Small intestine (tissue), 7 donors: ENCODE data around the gene RPS4Y1. TPM values are rescaled to one million over a fixed set of nuclear protein-coding genes. Genes with fewer than 3 reads are reported as not detected.
"Not testable (repeated sequence)": the region's sequence is repeated elsewhere in the genome, so short reads cannot be mapped to it uniquely, and the experiment has no call there.

Experiments
- DNase-seq, 2 donors: peaks; one replicate each; pipeline versions ENCODE4 v3.0.0 to v3.0.0-alpha.2; 2013
- FAIRE-seq: peaks from 2 replicates; lab custom pipeline; 2012; peaks lifted over from hg19 to GRCh38; lab: Jason Lieb, UNC
- H3K27ac ChIP-seq, 3 donors: one replicate each; pipeline ENCODE4 v1.5.1; 2013; ENCODE audit warnings: low read length in 2 of 3, mild to moderate bottlenecking in 2 of 3, control low read depth in 1 of 3, inconsistent platforms in 1 of 3, low read depth in 1 of 3, moderate library complexity in 1 of 3
- H3K27me3 ChIP-seq, 3 donors: one replicate each; pipeline ENCODE4 v1.6.1; 2013; ENCODE audit warnings: low read length in 3 of 3, inconsistent platforms in 1 of 3; ENCODE audit not compliant: control insufficient read depth in 3 of 3, insufficient read depth in 3 of 3
- H3K36me3 ChIP-seq, 3 donors: one replicate each; pipeline ENCODE4 v1.6.1; 2013; ENCODE audit warnings: low read length in 3 of 3, inconsistent platforms in 1 of 3, low read depth in 1 of 3, mild to moderate bottlenecking in 1 of 3, moderate library complexity in 1 of 3; ENCODE audit not compliant: control insufficient read depth in 3 of 3, insufficient read depth in 2 of 3
- H3K4me1 ChIP-seq, 3 donors: one replicate each; pipeline ENCODE4 v1.6.1; 2013; ENCODE audit warnings: low read length in 2 of 3, inconsistent platforms in 1 of 3, low read depth in 1 of 3, mild to moderate bottlenecking in 1 of 3, moderate library complexity in 1 of 3; ENCODE audit not compliant: control insufficient read depth in 3 of 3, insufficient read depth in 2 of 3
- H3K4me3 ChIP-seq, 3 donors: one replicate each; pipeline ENCODE4 v1.5.1; 2013; ENCODE audit warnings: low read length in 3 of 3, control low read depth in 1 of 3, inconsistent platforms in 1 of 3, low read depth in 1 of 3, mild to moderate bottlenecking in 1 of 3, moderate library complexity in 1 of 3
- H3K9me3 ChIP-seq, 2 donors: one replicate each; pipeline ENCODE4 v1.6.1; 2013; ENCODE audit warnings: low read depth in 1 of 2, low read length in 1 of 2; ENCODE audit not compliant: control insufficient read depth in 2 of 2, insufficient read depth in 1 of 2
- WGBS, 3 donors: extraction: QIAGEN DNeasy Blood & Tissue Kit; methylation state at CpG; one replicate each; pipeline ENCODE4 v1.1.7; 2013; 5-methylcytosine and 5-hydroxymethylcytosine counted together
- polyA plus RNA-seq, 4 donors: library from polyadenylated mRNA; stranded (reverse) in 3 of 4; unstranded in 1 of 4; fragments of 200-250 nt in 3 of 4; fragments of 120-200 nt in 1 of 4; gene quantifications; one replicate each; pipeline versions ENCODE4 v1.2.1 to v1.2.3, GENCODE V29; 2013
- donor health status: healthy with polysubstance abuse.
- donor health status: control.
- donor health status: control.
- donor health status: Bipolar disorder and iron deficiency.
- donor health status: healthy.

Gene RPS4Y1
- polyA plus RNA-seq, 4 donors, result 8.9 to 630 (median 366) TPM

DNA sequence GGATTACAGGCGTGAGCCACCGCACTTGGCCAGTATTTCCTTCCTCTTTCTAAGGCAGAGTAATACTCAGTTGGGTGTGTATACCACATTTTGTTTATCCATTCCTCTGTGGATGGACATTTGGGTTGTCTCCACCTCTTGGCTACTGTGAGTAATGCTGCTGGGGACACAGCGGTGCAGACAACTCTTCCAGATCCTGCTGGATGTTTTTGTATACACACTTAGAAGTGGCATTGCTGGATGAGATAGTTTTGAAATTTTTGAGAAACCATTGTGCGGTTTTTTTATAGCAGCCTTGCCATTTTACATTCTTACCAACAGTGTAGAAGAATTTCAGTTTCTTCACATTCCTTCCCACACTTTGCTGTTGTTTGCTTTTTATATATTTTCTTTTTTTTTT is 16.3 kb downstream of the RPS4Y1 start:
- H3K9me3 ChIP-seq, result no peaks in the 10 kb centered on the region
- no peak overlapping the region for H3K4me3 ChIP-seq
- no peaks in the 10 kb centered on the region for H3K4me1 ChIP-seq
- no peaks in the 10 kb centered on the region for H3K27me3 ChIP-seq
- H3K36me3 ChIP-seq, result peaks cover 0 to 26% (median 3%) of the 10 kb centered on the region in 3 donors
- WGBS, 3 donors, result 76 to 95% methylated on average over 4 of the region's 4 CpGs; no CpG with 5 or more reads in 1 of the 3 donors
- no peak overlapping the region for H3K27ac ChIP-seq
- FAIRE-seq, result no peak
- no peak for DNase-seq

- peaks cover 0 to 21% (median 6%) of the 10 kb centered on the region in 3 donors for H3K36me3 ChIP-seq
- no peak for DNase-seq
- no peaks in the 10 kb centered on the region for H3K4me1 ChIP-seq
- no peaks in the 10 kb centered on the region for H3K9me3 ChIP-seq
- no peak for FAIRE-seq
- H3K27me3 ChIP-seq, result no peaks in the 10 kb centered on the region
- WGBS, 3 donors, result 76 to 84% methylated on average over 4 of the region's 4 CpGs; no CpG with 5 or more reads in 1 of the 3 donors
- no peak overlapping the region for H3K27ac ChIP-seq
- H3K4me3 ChIP-seq, result no peak overlapping the region
Measured at GRCh38 chrY:2859782-2860181, 18.4 kb downstream of the RPS4Y1 start.

DNA sequence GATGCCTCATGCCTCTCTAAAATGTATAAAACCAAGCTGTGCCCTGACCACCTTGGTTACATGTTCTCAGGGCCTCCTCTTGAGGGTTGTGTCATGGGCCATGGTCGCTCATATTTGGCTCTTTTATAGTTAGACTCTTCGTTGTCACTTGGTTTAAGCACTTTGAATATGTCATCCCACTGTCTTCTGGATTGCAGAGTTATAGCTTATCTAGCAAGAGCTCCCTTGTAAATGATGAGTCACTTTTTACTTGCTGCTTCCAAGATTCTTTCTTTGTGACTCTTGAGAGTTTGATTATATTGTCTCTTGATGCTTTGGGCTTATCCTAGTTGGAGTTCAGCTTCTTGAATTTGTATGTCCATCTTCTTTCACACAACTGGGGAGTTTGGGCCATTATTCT is 19.1 kb downstream of the RPS4Y1 start:
- WGBS, 3 donors, result 78 to 79% methylated on average over 2 of the region's 2 CpGs; no CpG with 5 or more reads in 1 of the 3 donors
- Histone ChIP-seq H3K9me3 (no peaks in the 10 kb centered on the region), H3K27ac (no peak overlapping the region), H3K4me3 (no peak overlapping the region), H3K36me3 (peaks cover 0 to 23% (median 9%) of the 10 kb centered on the region in 3 donors), H3K27me3 (no peaks in the 10 kb centered on the region), H3K4me1 (no peaks in the 10 kb centered on the region)
- FAIRE-seq (no peak), DNase-seq (no peak)

DNA sequence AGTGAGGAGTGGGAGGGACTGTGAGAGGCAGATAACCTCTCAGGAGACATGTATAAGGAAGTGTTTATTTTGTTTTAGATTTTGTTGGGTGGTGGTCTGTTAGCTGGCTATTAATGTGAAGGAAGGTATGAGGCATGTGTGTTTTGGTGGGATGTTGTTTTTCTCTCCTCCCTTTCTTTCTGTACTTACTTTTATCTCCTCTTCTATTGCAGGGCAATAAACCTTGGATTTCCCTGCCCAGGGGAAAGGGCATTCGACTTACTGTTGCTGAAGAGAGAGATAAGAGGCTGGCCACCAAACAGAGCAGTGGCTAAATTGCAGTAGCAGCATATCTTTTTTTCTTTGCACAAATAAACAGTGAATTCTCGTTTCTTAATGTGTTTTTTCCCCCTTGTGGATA is 25.2 kb downstream of the RPS4Y1 start:
- FAIRE-seq (no peak), DNase-seq (peak; percentile 47 to 69)
- no peak overlapping the region for H3K4me3 ChIP-seq
- no peaks in the 10 kb centered on the region for H3K4me1 ChIP-seq
- no peaks in the 10 kb centered on the region for H3K27me3 ChIP-seq
- 22 to 26% methylated on average over 2 of the region's 2 CpGs; no CpG with 5 or more reads in 1 of the 3 donors for WGBS, 3 donors
- no peak overlapping the region for H3K27ac ChIP-seq
- H3K9me3 ChIP-seq, result no peaks in the 10 kb centered on the region
- H3K36me3 ChIP-seq, result peaks cover 0 to 23% (median 6%) of the 10 kb centered on the region in 3 donors

- FAIRE-seq (no peak), DNase-seq (no peak)
- Histone ChIP-seq H3K27me3 (no peaks in the 10 kb centered on the region), H3K4me1 (no peaks in the 10 kb centered on the region), H3K9me3 (peaks cover 0 to 5% of the 10 kb centered on the region in 2 donors), H3K4me3 (no peak overlapping the region), H3K27ac (no peak overlapping the region), H3K36me3 (peaks cover 0 to 19% (median 6%) of the 10 kb centered on the region in 3 donors)
- 90 to 93% methylated on average over 7 to 8 of the region's 8 CpGs; no CpG with 5 or more reads in 1 of the 3 donors for WGBS, 3 donors
Measured at GRCh38 chrY:2867469-2867868, 26.1 kb downstream of the RPS4Y1 start.

DNA sequence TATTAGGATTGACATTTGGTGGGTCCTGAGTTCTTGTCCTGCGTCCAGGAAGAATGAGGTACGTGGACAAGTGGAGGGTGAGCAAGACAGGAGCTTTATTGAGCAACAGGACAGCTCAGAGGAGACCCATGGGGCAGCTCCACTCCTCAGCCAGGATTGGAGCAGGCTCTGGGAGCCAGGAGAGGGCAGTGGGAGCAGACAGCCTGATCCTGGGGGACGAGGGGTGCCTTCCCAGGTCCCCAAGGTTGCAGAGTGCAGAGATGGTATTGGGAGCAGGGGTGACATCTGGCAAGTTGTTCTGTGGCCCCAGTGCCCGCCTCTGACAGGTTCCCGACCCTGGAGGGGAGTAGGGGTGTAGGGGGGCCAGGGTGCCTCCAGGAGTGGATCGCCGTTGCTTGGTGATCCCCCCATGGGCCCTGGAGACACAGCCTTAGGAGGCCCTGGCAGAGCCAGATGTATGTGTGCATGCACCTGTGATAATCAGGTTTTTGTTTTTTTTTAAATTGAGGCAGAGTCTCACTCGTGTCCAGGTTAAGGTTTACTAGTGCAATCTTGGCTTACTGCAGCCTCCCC is 26.7 kb downstream of the RPS4Y1 start:
- Histone ChIP-seq H3K9me3 (peaks cover 0 to 7% of the 10 kb centered on the region in 2 donors), H3K4me1 (no peaks in the 10 kb centered on the region), H3K36me3 (peaks cover 0 to 17% (median 2%) of the 10 kb centered on the region in 3 donors), H3K27me3 (no peaks in the 10 kb centered on the region), H3K27ac (no peak overlapping the region), H3K4me3 (no peak overlapping the region)
- 88 to 91% methylated on average over 5 to 8 of the region's 8 CpGs; no CpG with 5 or more reads in 1 of the 3 donors for WGBS, 3 donors
- DNase-seq (no peak), FAIRE-seq (no peak)

- FAIRE-seq, H3K27ac ChIP-seq, H3K27me3 ChIP-seq, H3K9me3 ChIP-seq, DNase-seq, H3K4me1 ChIP-seq, H3K4me3 ChIP-seq: not testable (repeated sequence)
- WGBS, 3 donors, result 91 to 94% methylated on average over 9 of the region's 9 CpGs; no CpG with 5 or more reads in 1 of the 3 donors
- peaks cover 0 to 13% (median 0%) of the 10 kb centered on the region in 3 donors for H3K36me3 ChIP-seq
Measured at GRCh38 chrY:2872234-2872633, 30.8 kb downstream of the RPS4Y1 start.

- Histone ChIP-seq H3K9me3 (peaks cover 0 to 7% of the 10 kb centered on the region in 2 donors), H3K27me3 (no peaks in the 10 kb centered on the region), H3K4me3 (no peak overlapping the region), H3K4me1 (no peaks in the 10 kb centered on the region), H3K36me3 (peaks cover 0 to 2% (median 0%) of the 10 kb centered on the region in 3 donors), H3K27ac (no peak overlapping the region)
- no peak for FAIRE-seq
- WGBS, 3 donors, result 0 to 19% methylated on average over 1 of the region's 1 CpG; no CpG with 5 or more reads in 1 of the 3 donors
- peak in 1 of 2 donors; percentile 13 for DNase-seq
Measured at GRCh38 chrY:2874211-2874610, 32.8 kb downstream of the RPS4Y1 start.
